HFFc6 (cell line): Measurements from ENCODE around the gene RPGR. TPM values are rescaled to one million over a fixed set of nuclear protein-coding genes. Genes with fewer than 3 reads are reported as not detected.

Experiments
- DNase-seq: peaks from one replicate; pipeline ENCODE4 v3.0.0-alpha.2; 2018
- H3K27ac Mint-ChIP-seq: 2 replicates; pipeline ENCODE4 v1.8.0; 2020; ENCODE audit warnings: mild to moderate bottlenecking, mixed read lengths
- H3K27me3 Mint-ChIP-seq: 2 replicates; pipeline ENCODE4 v1.8.0; 2021; ENCODE audit warnings: mild to moderate bottlenecking, moderate library complexity, mixed read lengths; ENCODE audit not compliant: insufficient read depth
- H3K36me3 Mint-ChIP-seq: 2 replicates; pipeline ENCODE4 v1.8.0; 2021; ENCODE audit warnings: low read depth, mixed read lengths
- H3K4me1 Mint-ChIP-seq: 2 replicates; pipeline ENCODE4 v1.8.0; 2020; ENCODE audit warnings: low read depth, mixed read lengths
- H3K4me3 Mint-ChIP-seq: 2 replicates; pipeline ENCODE4 v1.8.0; 2020; ENCODE audit warnings: mild to moderate bottlenecking, moderate library complexity, mixed read lengths
- H3K9me3 Mint-ChIP-seq: 2 replicates; pipeline ENCODE4 v1.8.0; 2020; ENCODE audit warnings: mild to moderate bottlenecking, mixed read lengths
- CTCF ChIP-seq: fragments of 200-600 bp; sonication (generic); IDR thresholded peaks from 2 replicates; pipeline ENCODE4 v1.5.0; 2021; ENCODE audit warnings: antibody characterized with exemption, mild to moderate bottlenecking
- total RNA-seq, 6 experiments: library from RNA; stranded (reverse); fragmentation: NEBNext Ultra II Directional; extraction: Animal tissue kit (Norgen Biotek cat#: 25700); gene quantifications; 2 replicates in 1 of 6; 3 replicates in 5 of 6; pipeline ENCODE4 v1.2.3, GENCODE V29; 2021

RPGR gene
- total RNA-seq, 6 experiments from 2014 or later, result 3.0 to 5.8 (median 4.1) TPM

- Mint-ChIP-seq H3K9me3 (no peaks in the 10 kb centered on the region), H3K36me3 (no peaks in the 10 kb centered on the region), H3K4me1 (0 out of 2 replicates have a peak, but pooled peaks cover 5% of the 10 kb centered on the region), H3K27me3 (no peaks in the 10 kb centered on the region; the same call in 1 of the 2 replicates), H3K27ac (no peak overlapping the region), H3K4me3 (no peak overlapping the region)
- TF ChIP-seq CTCF, result no peak
- no peak for DNase-seq
These were observed 15.8 kb upstream of the RPGR start for GRCh38 chrX:38342853-38343778.

- no peaks in the 10 kb centered on the region for H3K9me3 Mint-ChIP-seq
- H3K27me3 Mint-ChIP-seq, result peaks cover 2% of the 10 kb centered on the region; the same call in 1 of the 2 replicates
- no peaks in the 10 kb centered on the region for H3K4me1 Mint-ChIP-seq
- TF ChIP-seq CTCF, result no peak
- H3K36me3 Mint-ChIP-seq, result no peaks in the 10 kb centered on the region
- no peak for DNase-seq
- H3K4me3 Mint-ChIP-seq, result no peak overlapping the region
- H3K27ac Mint-ChIP-seq, result no peak overlapping the region
These were observed 14.1 kb upstream of the RPGR start for GRCh38 chrX:38341442-38341841.

- Mint-ChIP-seq H3K27me3 (peaks cover 2% of the 10 kb centered on the region; the same call in 1 of the 2 replicates), H3K9me3 (no peaks in the 10 kb centered on the region), H3K27ac (no peak overlapping the region), H3K36me3 (no peaks in the 10 kb centered on the region), H3K4me1 (no peaks in the 10 kb centered on the region), H3K4me3 (no peak overlapping the region)
- DNase-seq, result no peak
- TF ChIP-seq CTCF, result no peak
These were observed 9.4 kb upstream of the RPGR start for GRCh38 chrX:38336538-38337240.

GRCh38 chrX:38335382-38335781, 8.1 kb upstream of the RPGR start:
- no peak overlapping the region for H3K4me3 Mint-ChIP-seq
- no peak for DNase-seq
- no peaks in the 10 kb centered on the region for H3K4me1 Mint-ChIP-seq
- no peaks in the 10 kb centered on the region for H3K36me3 Mint-ChIP-seq
- H3K27me3 Mint-ChIP-seq, result peaks cover 2% of the 10 kb centered on the region; the same call in 1 of the 2 replicates
- no peaks in the 10 kb centered on the region for H3K9me3 Mint-ChIP-seq
- no peak for TF ChIP-seq CTCF
- H3K27ac Mint-ChIP-seq, result no peak overlapping the region

GRCh38 chrX:38332505-38332904, 5.2 kb upstream of the RPGR start:
- Mint-ChIP-seq H3K36me3 (no peaks in the 10 kb centered on the region), H3K27me3 (peaks cover 2% of the 10 kb centered on the region; the same call in 1 of the 2 replicates), H3K4me1 (peaks cover 9% of the 10 kb centered on the region; the same call in 1 of the 2 replicates), H3K9me3 (no peaks in the 10 kb centered on the region), H3K4me3 (no peak overlapping the region), H3K27ac (no peak overlapping the region)
- no peak for DNase-seq
- TF ChIP-seq CTCF, result no peak
